CD14-positive monocyte (primary cell): ENCODE data around the gene SULT1B1. TPM values are rescaled to one million over a fixed set of nuclear protein-coding genes. Genes with fewer than 3 reads are reported as not detected.
A peak's percentile ranks its signal among the peaks of the same experiment; 100 is the strongest.

Source experiments
- DNase-seq, 3 donors: peaks; one replicate each; pipeline ENCODE4 v3.0.0-alpha.2; 2011 to 2022
- H2AFZ ChIP-seq: 2 replicates; pipeline ENCODE4 v1.6.0; 2012; ENCODE audit warnings: mild to moderate bottlenecking, low read depth, low read length, inconsistent platforms; ENCODE audit not compliant: insufficient read depth, poor library complexity, severe bottlenecking
- H3K27ac ChIP-seq, 2 donors: 1 replicate in 1 of 2; 2 replicates in 1 of 2; pipeline ENCODE4 v1.5.1; 2012 to 2013; ENCODE audit warnings: low read length in 2 of 2, control low read depth in 1 of 2, inconsistent platforms in 1 of 2, low read depth in 1 of 2, mild to moderate bottlenecking in 1 of 2
- H3K27me3 ChIP-seq, 2 donors: one replicate each; pipeline versions ENCODE4 v1.6.0 to v1.6.1; 2011 to 2013; ENCODE audit warnings: low read length in 2 of 2; ENCODE audit not compliant: control insufficient read depth in 2 of 2, insufficient read depth in 2 of 2
- H3K36me3 ChIP-seq, 2 donors: replicated peaks in 1 of 2; 1 replicate in 1 of 2; 2 replicates in 1 of 2; pipeline versions ENCODE4 v1.5.1 to v1.6.1; 2012 to 2013; ENCODE audit warnings: low read length in 2 of 2, control low read depth in 1 of 2, inconsistent platforms in 1 of 2, mild to moderate bottlenecking in 1 of 2; ENCODE audit not compliant: insufficient read depth in 2 of 2, control insufficient read depth in 1 of 2
- H3K4me1 ChIP-seq, 2 donors: 1 replicate in 1 of 2; 2 replicates in 1 of 2; pipeline versions ENCODE4 v1.5.1 to v1.6.1; 2012 to 2013; ENCODE audit warnings: low read length in 2 of 2, control low read depth in 1 of 2, inconsistent platforms in 1 of 2, mild to moderate bottlenecking in 1 of 2, moderate library complexity in 1 of 2; ENCODE audit not compliant: insufficient read depth in 2 of 2, control insufficient read depth in 1 of 2
- H3K4me2 ChIP-seq: replicated peaks from 2 replicates; pipeline ENCODE3; 2012; ENCODE audit warnings: low read length, moderate library complexity, mild to moderate bottlenecking; ENCODE audit not compliant: poor library complexity, severe bottlenecking; ENCODE audit errors: extremely low read depth
- H3K4me3 ChIP-seq, 3 experiments: fragments of 200-600 bp in 1 of 3; sonication (generic) in 1 of 3; replicated peaks in 1 of 3; 1 replicate in 2 of 3; 2 replicates in 1 of 3; pipeline ENCODE4 v1.5.1; 2011 to 2013; ENCODE audit warnings: low read length in 3 of 3, mild to moderate bottlenecking in 3 of 3, control low read depth in 2 of 3, low read depth in 2 of 3, inconsistent platforms in 1 of 3, moderate library complexity in 1 of 3
- H3K79me2 ChIP-seq: 2 replicates; pipeline ENCODE4 v1.6.0; 2012; ENCODE audit warnings: mild to moderate bottlenecking, control low read depth, inconsistent platforms, low read length, moderate library complexity; ENCODE audit not compliant: insufficient read depth
- H3K9ac ChIP-seq: 2 replicates; pipeline ENCODE4 v1.6.0; 2017; ENCODE audit warnings: low read length, mild to moderate bottlenecking; ENCODE audit not compliant: insufficient read depth, poor library complexity, severe bottlenecking
- H3K9me3 ChIP-seq, 2 donors: replicated peaks in 1 of 2; 1 replicate in 1 of 2; 2 replicates in 1 of 2; pipeline versions ENCODE4 v1.5.1 to v1.6.1; 2012 to 2013; ENCODE audit warnings: low read length in 2 of 2, control low read depth in 1 of 2; ENCODE audit not compliant: control insufficient read depth in 1 of 2, insufficient read depth in 1 of 2
- H4K20me1 ChIP-seq: 2 replicates; pipeline ENCODE4 v1.6.0; 2012; ENCODE audit warnings: mild to moderate bottlenecking, low read length, control low read depth, moderate library complexity; ENCODE audit not compliant: insufficient read depth
- H3K27ac Mint-ChIP-seq, 7 donors: one replicate each; pipeline ENCODE4 v1.8.0; 2020; ENCODE audit warnings: mild to moderate bottlenecking in 7 of 7, mixed read lengths in 7 of 7, moderate library complexity in 6 of 7, inconsistent platforms in 2 of 7
- H3K27me3 Mint-ChIP-seq, 3 donors: one replicate each; pipeline ENCODE4 v1.8.0; 2021 to 2022; ENCODE audit warnings: low read depth in 3 of 3, mild to moderate bottlenecking in 3 of 3, mixed read lengths in 3 of 3, moderate library complexity in 3 of 3, inconsistent platforms in 1 of 3
- H3K36me3 Mint-ChIP-seq, 2 donors: one replicate each; pipeline ENCODE4 v1.8.0; 2020; ENCODE audit warnings: mixed read lengths in 2 of 2, inconsistent platforms in 1 of 2, mild to moderate bottlenecking in 1 of 2
- H3K4me1 Mint-ChIP-seq: one replicate; pipeline ENCODE4 v1.8.0; 2020; ENCODE audit warnings: mild to moderate bottlenecking, mixed read lengths
- H3K4me3 Mint-ChIP-seq, 2 donors: one replicate each; pipeline ENCODE4 v1.8.0; 2020; ENCODE audit warnings: mild to moderate bottlenecking in 2 of 2, mixed read lengths in 2 of 2, moderate library complexity in 1 of 2
- H3K9me3 Mint-ChIP-seq, 7 donors: one replicate each; pipeline ENCODE4 v1.8.0; 2020 to 2022; ENCODE audit warnings: mixed read lengths in 7 of 7, mild to moderate bottlenecking in 6 of 7, moderate library complexity in 6 of 7, inconsistent platforms in 2 of 7
- WGBS: methylation state at CpG from one replicate; pipeline ENCODE4 v1.1.5; 2013; ENCODE audit warnings: missing lambda C conversion rate; ENCODE audit not compliant: insufficient coverage; 5-methylcytosine and 5-hydroxymethylcytosine counted together
- intact Hi-C, 2 donors: fragments of 100-400 bp; cut with micrococcal nuclease; formaldehyde crosslinking; loops; one replicate each; pipeline versions ENCODE4 v1.15.0 to v1.15.1; 2023
- polyA plus RNA-seq, 3 donors: library from polyadenylated mRNA; depleted of rRNA in 1 of 3; unstranded in 2 of 3; stranded (reverse) in 1 of 3; fragments of 300-500 nt in 2 of 3; fragments of >200 nt in 1 of 3; fragmentation: Illumina TruSeq in 2 of 3; gene quantifications; 1 replicate in 2 of 3; 2 replicates in 1 of 3; pipeline ENCODE4 v1.2.3, GENCODE V29; 2012 to 2021
- TF ChIP-seq, protein P1 (sequence below): fragments of 200-600 bp; IDR thresholded peaks from one replicate; pipeline ENCODE4 v1.8.0; 2022; ENCODE audit warnings: antibody characterized with exemption, mild to moderate bottlenecking

SULT1B1 gene
- polyA plus RNA-seq, 3 donors = 3.4 to 15.6 (median 11.2) TPM

DNA sequence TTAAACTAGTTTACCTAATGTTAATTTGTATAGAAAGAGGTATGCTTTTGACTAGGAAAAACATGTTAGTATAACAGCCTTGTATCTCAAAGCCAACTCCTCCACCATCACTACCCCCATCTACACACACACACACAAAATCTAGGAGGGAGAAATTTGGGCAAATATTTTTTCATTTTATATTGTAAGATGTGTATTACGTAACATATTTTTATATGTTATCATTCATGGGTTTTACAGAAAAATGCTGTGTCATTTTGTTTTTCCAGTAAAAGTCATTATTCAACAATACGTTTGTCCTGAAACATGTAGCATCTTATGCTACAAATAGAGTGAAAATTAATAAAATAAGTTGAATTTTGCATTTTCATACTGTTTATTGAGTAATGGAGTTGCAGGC lies 3.0 kb downstream of the SULT1B1 start:
- Histone ChIP-seq H3K36me3 (no peaks in the 10 kb centered on the region), H3K4me1 (peaks cover 44 to 49% of the 10 kb centered on the region in 2 donors), H3K27ac (peak overlapping the region in 1 of 2 donors; percentile 87), H3K9me3 (peaks cover 0 to 4% of the 10 kb centered on the region in 2 donors), H4K20me1 (no peaks in the 10 kb centered on the region), H3K27me3 (no peaks in the 10 kb centered on the region), H3K4me3 (peak overlapping the region in 1 of 3 experiments; percentile 74), H3K4me2 (peak overlapping the region; percentile 76), H3K79me2 (peaks cover 34% of the 10 kb centered on the region), H3K9ac (no peak overlapping the region), H2AFZ (peak overlapping the region; percentile 22)
- intact Hi-C loops = no loop called here
- TF ChIP-seq, protein P1, sequence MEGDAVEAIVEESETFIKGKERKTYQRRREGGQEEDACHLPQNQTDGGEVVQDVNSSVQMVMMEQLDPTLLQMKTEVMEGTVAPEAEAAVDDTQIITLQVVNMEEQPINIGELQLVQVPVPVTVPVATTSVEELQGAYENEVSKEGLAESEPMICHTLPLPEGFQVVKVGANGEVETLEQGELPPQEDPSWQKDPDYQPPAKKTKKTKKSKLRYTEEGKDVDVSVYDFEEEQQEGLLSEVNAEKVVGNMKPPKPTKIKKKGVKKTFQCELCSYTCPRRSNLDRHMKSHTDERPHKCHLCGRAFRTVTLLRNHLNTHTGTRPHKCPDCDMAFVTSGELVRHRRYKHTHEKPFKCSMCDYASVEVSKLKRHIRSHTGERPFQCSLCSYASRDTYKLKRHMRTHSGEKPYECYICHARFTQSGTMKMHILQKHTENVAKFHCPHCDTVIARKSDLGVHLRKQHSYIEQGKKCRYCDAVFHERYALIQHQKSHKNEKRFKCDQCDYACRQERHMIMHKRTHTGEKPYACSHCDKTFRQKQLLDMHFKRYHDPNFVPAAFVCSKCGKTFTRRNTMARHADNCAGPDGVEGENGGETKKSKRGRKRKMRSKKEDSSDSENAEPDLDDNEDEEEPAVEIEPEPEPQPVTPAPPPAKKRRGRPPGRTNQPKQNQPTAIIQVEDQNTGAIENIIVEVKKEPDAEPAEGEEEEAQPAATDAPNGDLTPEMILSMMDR = no peak
- no CpG with 5 or more reads among the region's 2 CpGs for WGBS
- DNase-seq = no peak
- H3K4me1 Mint-ChIP-seq = peaks cover 67% of the 10 kb centered on the region
- H3K27ac Mint-ChIP-seq = peak overlapping the region in 3 of 7 donors; percentile 50 to 81 (median 53)
- H3K27me3 Mint-ChIP-seq = peaks cover 0 to 1% (median 0%) of the 10 kb centered on the region in 3 donors
- peaks cover 11 to 30% of the 10 kb centered on the region in 2 donors for H3K36me3 Mint-ChIP-seq
- peak overlapping the region in 1 of 2 donors; percentile 64 for H3K4me3 Mint-ChIP-seq
- peaks cover 0 to 9% (median 4%) of the 10 kb centered on the region in 7 donors for H3K9me3 Mint-ChIP-seq

- H3K27ac Mint-ChIP-seq = no peak overlapping the region
- H3K4me3 Mint-ChIP-seq = no peak overlapping the region
- Histone ChIP-seq H3K9me3 (peaks cover 7 to 20% of the 10 kb centered on the region in 2 donors), H3K79me2 (peaks cover 30% of the 10 kb centered on the region), H2AFZ (no peak overlapping the region), H3K36me3 (no peaks in the 10 kb centered on the region), H3K4me1 (peaks cover 44 to 58% of the 10 kb centered on the region in 2 donors), H4K20me1 (no peaks in the 10 kb centered on the region), H3K9ac (no peak overlapping the region), H3K27me3 (no peaks in the 10 kb centered on the region), H3K4me2 (no peak overlapping the region), H3K4me3 (no peak overlapping the region), H3K27ac (no peak overlapping the region)
- no peak for DNase-seq
- peaks cover 14 to 37% of the 10 kb centered on the region in 2 donors for H3K36me3 Mint-ChIP-seq
- peaks cover 0 to 1% (median 0%) of the 10 kb centered on the region in 3 donors for H3K27me3 Mint-ChIP-seq
- peaks cover 70% of the 10 kb centered on the region for H3K4me1 Mint-ChIP-seq
- H3K9me3 Mint-ChIP-seq = peaks cover 11 to 23% (median 15%) of the 10 kb centered on the region in 7 donors
- intact Hi-C loops = no loop called here
- TF ChIP-seq, protein P1 = no peak
- WGBS = 90% methylated on average over 2 of the region's 4 CpGs
Measured at GRCh38 chr4:69754926-69755580, 5.4 kb downstream of the SULT1B1 start.
